Adrenal gland (tissue), 19 donors: Measurements from ENCODE around the gene SKA3. TPM values are rescaled to one million over a fixed set of nuclear protein-coding genes. Genes with fewer than 3 reads are reported as not detected.
"Not testable (repeated sequence)": the region's sequence is repeated elsewhere in the genome, so short reads cannot be mapped to it uniquely, and the experiment has no call there.

Source experiments
- DNase-seq, 7 donors: peaks; one replicate each; pipeline ENCODE4 v3.0.0-alpha.2; 2019 to 2020
- H3K27ac ChIP-seq, 5 donors: fragments of 200-600 bp; sonication (generic) in 4 of 5; 1 replicate in 3 of 5; 2 replicates in 2 of 5; pipeline versions ENCODE4 v1.5.1 to v1.8.0; 2016 to 2020; ENCODE audit warnings: mild to moderate bottlenecking in 1 of 5
- H3K27me3 ChIP-seq: fragments of 200-600 bp; 2 replicates; pipeline ENCODE4 v1.8.0; 2021
- H3K36me3 ChIP-seq, 2 donors: fragments of 200-600 bp; replicated peaks in 1 of 2; 1 replicate in 1 of 2; 2 replicates in 1 of 2; pipeline versions ENCODE4 v1.5.1 to v1.8.0; 2018 to 2022
- H3K4me1 ChIP-seq, 2 donors: fragments of 200-600 bp; replicated peaks in 1 of 2; 1 replicate in 1 of 2; 2 replicates in 1 of 2; pipeline versions ENCODE4 v1.5.1 to v1.8.0; 2018 to 2021
- H3K4me3 ChIP-seq, 4 donors: fragments of 200-600 bp; sonication (generic) in 3 of 4; one replicate each; pipeline ENCODE4 v1.5.1; 2016 to 2018
- H3K9me3 ChIP-seq, 3 donors: fragments of 200-600 bp; sonication (generic) in 1 of 3; replicated peaks in 1 of 3; 1 replicate in 2 of 3; 2 replicates in 1 of 3; pipeline versions ENCODE4 v1.5.1 to v1.8.0; 2016 to 2021
- CTCF ChIP-seq, 6 experiments: fragments of 450-650 bp in 4 of 6; fragments of 200-600 bp in 2 of 6; sonication (generic) in 1 of 6; IDR thresholded peaks; 1 replicate in 5 of 6; 2 replicates in 1 of 6; pipeline versions ENCODE4 v1.5.1 to v1.8.0; 2016 to 2021; ENCODE audit warnings: antibody characterized with exemption in 6 of 6, mild to moderate bottlenecking in 2 of 6, moderate library complexity in 1 of 6
- POLR2A ChIP-seq, 2 donors: fragments of 450-650 bp; IDR thresholded peaks; one replicate each; pipeline ENCODE4 v1.6.1; 2017; ENCODE audit warnings: antibody characterized with exemption in 2 of 2, mild to moderate bottlenecking in 2 of 2, moderate library complexity in 1 of 2
- WGBS, 4 donors: extraction: QIAGEN DNeasy Blood & Tissue Kit in 2 of 4; methylation state at CpG; one replicate each; pipeline versions ENCODE4 v1.1.5 to v1.1.7; 2013 to 2017; 5-methylcytosine and 5-hydroxymethylcytosine counted together
- intact Hi-C, 2 donors: fragments of 100-400 bp; cut with DNase I; formaldehyde crosslinking; loops; one replicate each; pipeline versions ENCODE4 v1.14.1 to v1.15.0; 2022 to 2023
- long read RNA-seq, 10 donors: library from polyadenylated mRNA in 3 of 10; unstranded in 2 of 10; stranded (forward) in 1 of 10; transcript quantifications; one replicate each; pipeline ENCODE4 v2.0.0 and lab custom pipeline, GENCODE V29; 2021 to 2026
- polyA plus RNA-seq, 3 donors: library from polyadenylated mRNA; stranded (reverse); fragments of 200-250 nt in 2 of 3; fragments of 350-450 nt in 1 of 3; fragmentation: Illumina TruSeq in 1 of 3; extraction: RNeasy Lipid Tissue Mini Kit (QIAGEN cat#74804) in 1 of 3; gene quantifications; one replicate each; pipeline ENCODE4 v1.2.3, GENCODE V29; 2013 to 2014
- total RNA-seq, 9 donors: library from RNA; depleted of rRNA in 4 of 9; stranded (reverse); fragments of >200 nt in 4 of 9; fragments of 120-200 nt in 1 of 9; fragmentation: NEBNext Ultra II Directional in 1 of 9; extraction: Animal tissue kit (Norgen Biotek cat#: 25700) in 1 of 9; gene quantifications; one replicate each; pipeline versions ENCODE4 v1.1.0 to v1.2.4, GENCODE V29; 2013 to 2023
- donor health status: healthy with polysubstance abuse.
- donor health status: Bipolar disorder and iron deficiency.
- donor health status: DM: yes; HTN: yes; CAD: no.
- donor health status: DM: no; HTN: no; CAD: no.
- donor health status: DM: no; HTN: no; CAD: no.
- donor health status: DM: yes; HTN: yes; CAD: no.

The SKA3 gene
- 1 to 10 TPM in 4 of 9 donors, under 1 TPM in 4, not detected in 1; 0.28 to 4.7 (median 1.2) TPM for total RNA-seq
- 1 to 10 TPM in 1 of 3 donors, under 1 TPM in 2; 0.16 to 1.4 (median 0.37) TPM for polyA plus RNA-seq
- long read RNA-seq, donor 1: 0 reads
- long read RNA-seq, donor 2: 0 reads
- long read RNA-seq, donor 3: 0 reads
- long read RNA-seq, donor 4: 0 reads
- long read RNA-seq, donor 5, partial matches to known transcripts: 1 of 1 reads
- long read RNA-seq, donor 5, other reads (novel, unspliced or antisense): 0 of 1 reads
- long read RNA-seq, donor 6: 0 reads
- long read RNA-seq, donor 7: 0 reads
- long read RNA-seq, donor 8, partial matches to known transcripts: 0 of 2 reads
- long read RNA-seq, donor 8, other reads (novel, unspliced or antisense): 0 of 2 reads
- long read RNA-seq, donor 9, partial matches to known transcripts: 0 of 1 reads
- long read RNA-seq, donor 9, other reads (novel, unspliced or antisense): 0 of 1 reads
- long read RNA-seq, donor 10, partial matches to known transcripts: 17 of 17 reads
- long read RNA-seq, donor 10, other reads (novel, unspliced or antisense): 0 of 17 reads

DNA sequence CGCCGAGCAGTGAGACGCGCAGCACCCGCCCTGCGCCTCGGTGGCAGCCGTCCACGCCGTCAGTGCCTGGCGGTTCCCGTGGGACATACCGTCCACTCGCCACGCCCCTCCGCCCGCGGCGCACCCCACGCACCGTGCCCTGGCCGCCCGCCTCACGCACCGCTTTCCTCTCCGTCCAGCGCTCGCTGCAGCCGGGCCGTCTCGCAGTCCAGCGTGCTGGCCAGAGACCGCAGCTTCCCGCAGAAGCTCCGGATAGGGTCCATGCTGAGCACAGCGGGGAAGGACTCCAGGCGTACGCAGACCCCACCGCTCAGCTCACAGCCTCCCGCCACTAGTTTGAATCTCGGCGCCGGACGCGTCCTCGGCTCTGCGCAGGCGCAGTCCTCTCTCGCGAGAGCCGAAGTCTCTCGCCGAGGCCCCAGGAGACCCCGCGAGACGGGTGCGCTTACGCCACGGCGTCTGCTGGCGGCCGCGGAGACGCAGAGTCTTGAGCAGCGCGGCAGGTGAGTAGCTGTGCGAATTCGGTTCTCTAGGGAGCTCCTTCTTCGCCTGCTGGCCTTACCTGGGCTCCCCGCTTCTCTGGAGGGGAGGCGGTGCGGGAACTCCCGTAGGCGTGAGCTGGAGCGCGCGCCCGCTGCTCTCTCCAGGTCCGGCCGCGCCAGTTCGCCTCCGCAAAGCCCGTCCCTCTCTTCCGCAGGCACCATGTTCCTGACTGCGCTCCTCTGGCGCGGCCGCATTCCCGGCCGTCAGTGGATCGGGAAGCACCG is at the start of gene SKA3, which contains the start of gene MRPL57:
TSS of gene SKA3 (minus strand) at position 338 of the 767 bp plus-strand sequence. CDS start at position 263, 75 bp downstream.
TSS of gene MRPL57 (plus strand) at position 444 of the 767 bp plus-strand sequence. CDS start at position 703, 259 bp downstream.
- H3K27ac ChIP-seq: peak within 1 kb of the TSS; percentile 83 to 96 (median 94)
- H3K9me3 ChIP-seq: no peaks in the 10 kb centered on the region
- TF ChIP-seq CTCF (IDR thresholded peaks at IDR 0.05): peak in 4 of 6 experiments; percentile 25 to 45 (median 34)
- TF ChIP-seq POLR2A (IDR thresholded peaks at IDR 0.05): peak; percentile 93 to 98
- 0 to 9% (median 1%) methylated on average over 25 to 93 of the region's 93 CpGs for WGBS, 4 donors
- intact Hi-C loops: no loop called here
- H3K4me1 ChIP-seq: peaks cover 0 to 17% of the 10 kb centered on the region in 2 donors
- peak; percentile 92 to 96 (median 94) for DNase-seq
- no peaks in the 10 kb centered on the region for H3K27me3 ChIP-seq
- peak within 1 kb of the TSS; percentile 54 to 84 (median 76) for H3K4me3 ChIP-seq
- H3K36me3 ChIP-seq: no peaks in the 10 kb centered on the region

DNA sequence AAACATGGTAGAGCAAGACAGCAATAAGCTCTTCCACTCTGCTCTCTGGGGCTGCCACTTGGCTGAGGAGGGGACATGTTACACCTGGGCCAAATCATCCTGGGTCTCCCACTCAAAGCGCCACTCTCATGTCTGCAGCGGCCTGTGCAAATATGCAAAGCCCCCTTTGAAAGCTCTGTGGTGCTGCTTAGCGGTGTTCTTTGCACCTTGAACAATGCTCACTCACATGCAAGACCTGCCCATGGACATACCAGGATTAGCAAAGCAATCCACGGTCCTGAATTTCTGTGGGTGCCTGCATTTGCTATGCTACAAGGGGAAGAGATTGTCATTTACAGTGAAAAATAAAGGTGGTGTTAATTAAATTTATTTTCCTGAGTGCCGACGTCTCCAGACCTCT is 48.7 kb upstream of the SKA3 start:
- Histone ChIP-seq H3K36me3 (no peaks in the 10 kb centered on the region), H3K4me3 (no peak overlapping the region), H3K27me3 (no peaks in the 10 kb centered on the region), H3K4me1 (no peaks in the 10 kb centered on the region), H3K27ac (no peak overlapping the region), H3K9me3 (no peaks in the 10 kb centered on the region)
- no peak for DNase-seq
- WGBS, 4 donors: 84 to 89% (median 87%) methylated on average over 6 of the region's 6 CpGs
- TF ChIP-seq POLR2A (IDR thresholded peaks at IDR 0.05) (no peak), CTCF (IDR thresholded peaks at IDR 0.05) (no peak)
- intact Hi-C loops: no loop called here

DNA sequence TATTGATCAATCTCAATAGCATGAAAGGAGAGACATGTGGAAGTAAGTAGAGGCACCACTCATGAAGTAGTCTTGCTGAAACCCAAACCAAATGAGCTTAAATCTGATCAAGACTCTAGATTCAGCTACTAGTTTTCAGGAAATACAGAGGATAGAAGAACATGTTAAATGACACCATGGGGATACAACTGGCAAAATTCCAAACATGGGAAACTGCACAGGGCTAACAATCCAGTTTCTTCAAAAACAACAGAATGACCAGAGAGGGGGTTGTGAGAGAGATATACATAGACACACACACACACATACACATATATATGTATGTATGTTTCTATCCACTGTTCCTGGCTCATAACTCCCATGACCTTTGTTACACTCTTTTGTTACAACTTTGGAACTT is 44.9 kb upstream of the SKA3 start:
- Histone ChIP-seq H3K36me3 (no peaks in the 10 kb centered on the region), H3K4me3 (no peak overlapping the region), H3K27me3 (no peaks in the 10 kb centered on the region), H3K27ac (no peak overlapping the region), H3K9me3 (no peaks in the 10 kb centered on the region), H3K4me1 (no peaks in the 10 kb centered on the region)
- intact Hi-C loops: no loop called here
- no peak for TF ChIP-seq CTCF (IDR thresholded peaks at IDR 0.05)
- DNase-seq: no peak

DNA sequence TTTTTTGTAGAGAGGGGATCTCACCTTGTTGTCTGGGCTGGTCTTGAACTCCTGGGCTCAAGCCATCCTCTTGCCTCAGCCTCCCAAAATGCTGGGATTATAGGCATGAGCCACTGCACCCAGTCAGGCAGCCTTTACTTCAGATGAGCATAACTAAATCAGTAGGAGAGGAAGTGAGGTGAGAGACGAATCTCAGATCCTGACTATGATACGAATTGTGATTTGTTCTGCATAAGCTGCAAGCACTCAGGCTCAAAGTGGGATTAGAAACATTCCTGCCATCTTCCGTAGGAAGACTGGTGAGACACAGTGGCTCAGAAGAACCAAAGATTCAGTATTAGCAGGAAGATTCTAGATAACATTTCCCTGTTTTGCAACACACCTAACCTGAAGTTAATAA is 43.4 kb upstream of the SKA3 start:
- intact Hi-C loops, H3K4me1 ChIP-seq, DNase-seq, H3K9me3 ChIP-seq, H3K4me3 ChIP-seq, H3K27me3 ChIP-seq, H3K27ac ChIP-seq, H3K36me3 ChIP-seq: not testable (repeated sequence)
- 66 to 73% (median 71%) methylated on average over 3 of the region's 3 CpGs for WGBS, 4 donors
